ENCODE measurements around the gene SYMPK. TPM values are rescaled to one million over a fixed set of nuclear protein-coding genes. Genes with fewer than 3 reads are reported as not detected.

SYMPK gene
- total RNA-seq, 1 experiment from 2014 or later, result 47.7 TPM

DNA sequence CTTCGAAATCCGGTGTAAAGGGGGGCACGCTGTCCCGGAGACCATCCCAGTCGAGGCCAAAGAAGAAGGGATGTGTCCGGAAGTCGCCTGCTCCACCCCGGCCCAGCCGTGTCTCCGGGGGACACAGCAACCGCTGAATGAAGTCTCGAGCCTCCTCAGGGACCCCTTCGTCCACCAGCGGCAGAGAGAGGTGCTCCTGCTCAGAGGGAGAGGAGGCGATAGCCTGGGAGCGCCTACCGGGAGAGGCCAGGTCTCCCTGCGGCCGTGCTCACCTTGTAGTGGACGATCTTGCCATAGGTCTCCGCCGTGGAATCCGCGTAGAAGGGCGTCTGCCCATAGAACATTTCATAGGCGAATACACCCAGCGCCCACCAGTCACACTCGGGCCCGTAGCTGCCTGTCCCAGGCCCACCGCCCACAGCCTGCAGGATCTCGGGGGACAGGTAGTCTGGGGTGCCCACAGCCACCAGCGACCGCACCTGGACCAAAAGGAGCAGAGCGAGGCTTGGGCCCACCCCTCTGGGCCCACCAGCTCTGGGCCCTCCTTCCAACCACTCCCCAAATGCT is 85.5 kb downstream of the SYMPK start:
- H3K4me1 ChIP-seq (ENCODE audit: control insufficient read depth, insufficient read depth, low read length), result peaks cover 19% of the 10 kb centered on the region
- POLR2A ChIA-PET, result no interaction called here
- no peak overlapping the region for H3K27ac ChIP-seq (ENCODE audit: low read length)
- BruUV-seq (replicated peaks), result no TSS peak
- TF ChIP-seq CTCF (IDR thresholded peaks at IDR 0.05) (no peak), SIN3A (IDR thresholded peaks at IDR 0.05; ENCODE audit: borderline replicate concordance, insufficient read depth, low read depth, low read length) (no peak), TCF7L2 (IDR thresholded peaks at IDR 0.05; ENCODE audit: low read depth, low read length) (no peak)
- no peaks in the 10 kb centered on the region for H3K9me3 ChIP-seq (ENCODE audit: control insufficient read depth, insufficient read depth, low read depth, low read length)
- intact Hi-C loops (cut with micrococcal nuclease; ENCODE audit: unreplicated experiment), result no loop called here
- DNase-seq (ENCODE audit: low read depth, low spot score), result no peak
- no peaks in the 10 kb centered on the region for H3K27me3 ChIP-seq (ENCODE audit: control insufficient read depth, insufficient read depth, low read length)
- H3K36me3 ChIP-seq (ENCODE audit: control insufficient read depth, insufficient read depth, low read length), result no peaks in the 10 kb centered on the region
- in situ Hi-C loops (cut with HindIII; ENCODE audit: low pct_unique_long_range_greater_than_20kb, low sequenced_read_pairs), result no loop called here
- ATAC-seq, result no peak
- CTCF ChIA-PET, result no interaction called here
- H3K4me3 ChIP-seq (ENCODE audit: low read depth in 2 of 2, low read length in 2 of 2), result no peak overlapping the region

DNA sequence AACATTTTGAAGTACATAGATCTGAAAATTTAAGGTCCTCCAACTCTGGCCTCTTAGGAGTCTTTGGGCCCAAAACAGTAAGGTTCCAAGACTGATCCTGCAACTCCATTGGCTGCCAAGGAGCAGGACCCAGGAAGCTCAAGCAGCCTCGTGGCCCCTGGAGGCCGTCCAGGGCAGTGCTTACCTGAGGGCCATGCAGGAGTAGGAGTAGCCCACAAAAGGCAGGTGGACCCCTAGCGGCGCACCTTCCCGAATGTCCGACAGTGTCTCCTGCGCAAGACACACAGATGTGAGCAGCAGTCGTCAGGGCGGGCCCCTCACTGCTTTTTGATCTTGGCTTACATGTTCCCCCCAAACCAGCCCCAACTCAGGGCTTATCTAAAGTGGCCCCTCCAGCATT is 88.2 kb downstream of the SYMPK start:
- in situ Hi-C loops (cut with HindIII; ENCODE audit: low pct_unique_long_range_greater_than_20kb, low sequenced_read_pairs) (no loop called here), intact Hi-C loops (cut with micrococcal nuclease; ENCODE audit: unreplicated experiment) (no loop called here)
- ATAC-seq (no peak), DNase-seq (ENCODE audit: low read depth, low spot score) (no peak)
- Histone ChIP-seq H3K27ac (ENCODE audit: low read length) (no peak overlapping the region), H3K4me3 (ENCODE audit: low read depth in 2 of 2, low read length in 2 of 2) (no peak overlapping the region), H3K9me3 (ENCODE audit: control insufficient read depth, insufficient read depth, low read depth, low read length) (no peaks in the 10 kb centered on the region), H3K4me1 (ENCODE audit: control insufficient read depth, insufficient read depth, low read length) (peaks cover 20% of the 10 kb centered on the region), H3K27me3 (ENCODE audit: control insufficient read depth, insufficient read depth, low read length) (no peaks in the 10 kb centered on the region), H3K36me3 (ENCODE audit: control insufficient read depth, insufficient read depth, low read length) (no peaks in the 10 kb centered on the region; the same call in 1 of the 2 replicates)
- CTCF ChIA-PET, result no interaction called here
- TF ChIP-seq SIN3A (IDR thresholded peaks at IDR 0.05; ENCODE audit: borderline replicate concordance, insufficient read depth, low read depth, low read length) (no peak), REST (IDR thresholded peaks at IDR 0.05; ENCODE audit: insufficient read depth in 1 of 2, low read depth in 2 of 2, low read length in 1 of 2) (no peak), POLR2AphosphoS5 (IDR thresholded peaks at IDR 0.05; ENCODE audit: low read depth, low read length) (no peak), CTCF (IDR thresholded peaks at IDR 0.05) (no peak), TCF7L2 (IDR thresholded peaks at IDR 0.05; ENCODE audit: low read depth, low read length) (no peak)
- BruUV-seq (replicated peaks), result no TSS peak
- POLR2A ChIA-PET, result no interaction called here

Measured in Panc1 (cell line).